GM23248 (cell line): ENCODE results near the gene USP2.

Source experiments
- EZH2 ChIP-seq: fragments of 200-600 bp; sonication (generic); IDR thresholded peaks from 2 replicates; pipeline ENCODE4 v1.6.1; 2018; ENCODE audit warnings: antibody characterized with exemption, mild to moderate bottlenecking; ENCODE audit not compliant: insufficient read depth, poor library complexity, severe bottlenecking
- EZH2phosphoT487 ChIP-seq: fragments of 200-600 bp; sonication (generic); IDR thresholded peaks from 2 replicates; pipeline ENCODE4 v1.6.1; 2018; ENCODE audit warnings: antibody characterized with exemption, moderate library complexity, mild to moderate bottlenecking, low read depth; ENCODE audit not compliant: insufficient read depth

DNA sequence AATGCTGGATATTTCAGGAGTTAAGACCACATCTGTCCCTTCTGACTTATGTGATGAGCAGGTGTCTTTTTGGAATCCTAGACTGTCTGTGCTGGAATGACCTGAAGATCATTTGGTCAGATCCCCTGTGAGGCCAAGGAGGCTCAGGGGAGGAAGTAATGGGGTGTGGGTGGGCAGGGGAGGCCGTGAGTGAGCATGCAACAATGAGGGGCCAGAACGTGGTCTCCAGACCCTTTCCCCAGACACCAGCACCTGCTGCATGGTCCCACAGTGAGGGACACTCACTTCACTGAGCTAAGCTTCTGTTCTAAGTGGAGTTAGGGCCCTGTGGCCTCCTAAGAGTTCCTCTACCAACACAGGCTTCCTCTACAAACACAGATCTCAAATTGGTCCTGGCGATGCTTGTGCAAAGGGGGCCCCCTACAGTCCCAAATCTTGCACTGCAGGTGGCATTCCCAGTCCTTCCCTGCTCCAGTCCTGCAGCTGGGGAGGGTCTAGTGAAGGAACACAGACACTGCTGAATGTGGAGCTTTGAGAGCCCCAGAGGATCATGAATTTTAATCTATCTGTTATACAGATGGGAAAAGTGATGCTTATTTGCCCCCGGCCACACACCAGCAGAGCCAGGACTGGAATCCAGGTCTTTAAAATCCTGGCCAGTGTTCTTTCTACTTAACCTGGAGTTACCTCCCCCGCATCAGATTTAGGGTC lies 7.4 kb downstream of the USP2 start:
- TF ChIP-seq EZH2phosphoT487 (no peak), EZH2 (no peak)
